ENCODE data around the gene PARG.
"Not testable (repeated sequence)": the region's sequence is repeated elsewhere in the genome, so short reads cannot be mapped to it uniquely, and the experiment has no call there.

The PARG gene

GRCh38 chr10:49819234-49819958 is 122.4 kb downstream of the PARG start:
- no peak for DNase-seq

DNA sequence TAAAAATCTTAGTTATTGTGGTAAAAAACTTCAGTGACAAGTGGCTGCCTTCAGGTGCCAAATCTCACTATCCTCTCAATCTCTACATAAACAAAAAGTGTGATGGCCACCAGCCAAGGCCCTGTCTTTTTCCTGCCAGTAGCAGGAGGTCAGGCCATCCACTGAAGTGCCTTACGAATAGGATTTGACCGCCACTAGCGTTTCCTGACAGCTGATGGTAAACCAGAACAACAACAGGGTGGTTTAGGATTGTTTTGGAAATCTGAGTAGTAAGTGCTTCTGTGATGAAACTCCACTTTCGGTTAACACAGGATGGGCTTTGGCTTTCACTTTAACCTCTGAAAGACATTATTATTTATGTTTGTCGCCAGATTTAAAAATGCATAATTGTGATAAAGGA is 124.0 kb downstream of the PARG start:
- DNase-seq: no peak

- no peak for DNase-seq
Measured at GRCh38 chr10:49803988-49804387, 137.8 kb downstream of the PARG start.

GRCh38 chr10:49798275-49798674 is 143.6 kb downstream of the PARG start:
- DNase-seq: no peak

DNA sequence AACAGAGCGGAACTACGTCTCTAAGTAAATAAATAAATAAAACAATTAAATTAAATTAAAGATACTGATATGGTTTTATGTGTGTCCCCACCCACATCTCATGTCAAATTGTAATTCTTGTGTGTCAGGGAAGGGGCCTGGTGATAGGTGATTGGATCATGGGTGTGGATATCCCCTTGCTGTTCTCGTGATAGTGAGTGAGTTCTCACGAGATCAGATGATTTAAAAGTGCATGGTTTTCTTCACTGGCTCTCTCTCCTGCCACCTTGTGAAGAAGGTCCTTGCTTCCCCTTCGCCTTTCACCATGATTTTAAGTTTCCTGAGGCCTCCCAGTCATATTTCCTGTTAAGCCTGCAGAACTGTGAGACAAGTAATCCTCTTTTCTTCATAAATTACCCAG is 150.7 kb downstream of the PARG start:
- no peak for DNase-seq

GRCh38 chr10:49784681-49785080 is 157.1 kb downstream of the PARG start:
- DNase-seq: no peak

- no peak for DNase-seq
Measured at GRCh38 chr10:49783645-49784044, 158.2 kb downstream of the PARG start.

- no peak for DNase-seq
Measured at GRCh38 chr10:49781247-49781646, 160.6 kb downstream of the PARG start.

GRCh38 chr10:49778197-49778596 is 163.6 kb downstream of the PARG start:
- no peak for DNase-seq

GRCh38 chr10:49776851-49777250 is 165.0 kb downstream of the PARG start:
- DNase-seq: no peak

DNA sequence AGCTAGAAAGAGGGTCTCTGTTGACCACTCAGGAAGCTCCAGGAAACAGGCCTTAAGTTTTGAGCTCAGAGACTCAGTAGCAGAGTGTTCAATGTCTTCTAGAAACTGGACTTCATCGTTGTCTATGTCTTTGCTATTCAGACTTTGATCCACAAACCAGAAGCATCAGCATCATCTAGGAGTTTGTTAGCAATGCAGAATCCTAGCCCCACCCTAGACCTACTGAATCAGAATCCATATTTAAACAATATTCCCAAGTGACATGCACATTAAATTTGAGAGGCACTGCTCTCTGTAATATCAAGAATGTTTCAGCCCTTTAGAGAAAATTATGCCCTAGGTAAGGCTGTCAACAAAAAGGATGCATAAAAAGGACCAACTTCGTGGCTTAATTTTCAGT is 166.8 kb downstream of the PARG start:
- no peak for DNase-seq

DNA sequence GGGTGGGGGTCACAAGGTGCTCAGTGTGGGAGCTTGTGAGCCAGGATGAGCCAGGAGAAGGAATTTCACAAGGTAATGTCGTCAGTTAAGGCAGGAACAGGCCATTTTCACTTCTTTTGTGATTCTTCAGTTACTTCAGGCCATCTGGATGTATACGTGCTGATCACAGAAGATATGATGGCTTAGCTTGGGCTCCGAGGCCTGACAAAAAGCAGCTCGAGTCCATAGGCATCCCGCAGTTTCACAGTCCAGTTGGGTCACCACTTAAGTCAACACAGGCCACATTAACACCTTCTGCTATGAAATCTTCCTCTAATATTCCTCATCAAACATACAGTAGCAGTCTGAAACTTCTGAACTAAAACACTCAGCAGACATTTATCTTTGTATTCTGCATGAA is 168.9 kb downstream of the PARG start:
- DNase-seq: not testable (repeated sequence)

GRCh38 chr10:49771046-49771445 is 170.8 kb downstream of the PARG start:
- DNase-seq: not testable (repeated sequence)

GRCh38 chr10:49769692-49770091 is 172.1 kb downstream of the PARG start:
- no peak for DNase-seq

GRCh38 chr10:49768731-49769130 is 173.1 kb downstream of the PARG start:
- no peak for DNase-seq

- no peak for DNase-seq
Measured at GRCh38 chr10:49768329-49768728, 173.5 kb downstream of the PARG start.
